ENCODE results near the gene MT1A. TPM values are rescaled to one million over a fixed set of nuclear protein-coding genes. Genes with fewer than 3 reads are reported as not detected.

The MT1A gene
- total and polyA plus RNA-seq, 2 of the 8 experiments (the other 6 are each of a cell fraction or from before 2014, with no cell fraction given): not detected

- FAIRE-seq (no peak), DNase-seq (ENCODE audit: low read depth in 1 of 2, low spot score in 2 of 2) (no peak)
- no peak overlapping the region for H2BK5ac ChIP-seq (ENCODE audit: low read depth, low read length)
- no peak overlapping the region for H2AFZ ChIP-seq (ENCODE audit: low read length)
- H3K4me1 ChIP-seq (replicated peaks in 1 of 4; ENCODE audit: control insufficient read depth in 3 of 4, insufficient read depth in 4 of 4, low read length in 3 of 4): peaks cover 0 to 5% (median 2%) of the 10 kb centered on the region in 4 experiments; a peak in 2 of 7 replicates
- no peak overlapping the region for H3K4ac ChIP-seq (replicated peaks; ENCODE audit: insufficient read length, low read depth, low read length)
- no peak overlapping the region for H3K4me2 ChIP-seq (ENCODE audit: insufficient read depth in 1 of 2, low read depth in 2 of 2, low read length in 2 of 2)
- peaks cover 3% of the 10 kb centered on the region; the same call in 1 of the 2 replicates for H3K23me2 ChIP-seq (ENCODE audit: low read depth, low read length)
- no peak overlapping the region for H3K23ac ChIP-seq (ENCODE audit: insufficient read length)
- no peak overlapping the region for H3K14ac ChIP-seq (ENCODE audit: insufficient read length)
- H2BK20ac ChIP-seq (ENCODE audit: low read length): no peak overlapping the region; the same call in 1 of the 2 replicates
- no peak for TF ChIP-seq SAP30 (IDR thresholded peaks at IDR 0.05; ENCODE audit: insufficient read depth, insufficient replicate concordance, low read length)
- no peak for TF ChIP-seq BACH1 (IDR thresholded peaks at IDR 0.05; ENCODE audit: low read length)
- TF ChIP-seq SUZ12 (IDR thresholded peaks at IDR 0.05; ENCODE audit: low read length): no peak
- TF ChIP-seq SRF (IDR thresholded peaks at IDR 0.05; ENCODE audit: low read depth, low read length): no peak
- TF ChIP-seq CHD1 (IDR thresholded peaks at IDR 0.05; ENCODE audit: low read depth, low read length): no peak
- TF ChIP-seq CEBPB (IDR thresholded peaks at IDR 0.05; ENCODE audit: low read depth, low read length): no peak
- TF ChIP-seq ATF3 (IDR thresholded peaks at IDR 0.05; ENCODE audit: insufficient read depth, low read depth, low read length): no peak
- TF ChIP-seq TBP (IDR thresholded peaks at IDR 0.05; ENCODE audit: low read depth, low read length): no peak
- no peak for TF ChIP-seq E2F6 (IDR thresholded peaks at IDR 0.05)
- TF ChIP-seq SP1 (IDR thresholded peaks at IDR 0.05; ENCODE audit: low read depth, low read length): no peak
- H3K27ac ChIP-seq (ENCODE audit: low read depth, low read length): no peak overlapping the region
- H3K56ac ChIP-seq (replicated peaks; ENCODE audit: insufficient read length, low read depth, low read length): no peak overlapping the region
- H2AK5ac ChIP-seq (ENCODE audit: low read depth, low read length): no peak overlapping the region
- H4K91ac ChIP-seq (replicated peaks; ENCODE audit: insufficient read length, low read length): no peak overlapping the region
- H3K27me3 ChIP-seq (replicated peaks in 1 of 4; ENCODE audit: control insufficient read depth in 3 of 4, extremely low read depth in 1 of 4, insufficient read depth in 3 of 4, low read length in 3 of 4): peaks cover 15 to 55% (median 40%) of the 10 kb centered on the region in 4 experiments
- WGBS, 2 experiments (ENCODE audit: extremely low coverage in 1 of 2, insufficient coverage in 1 of 2, insufficient read length in 1 of 2, insufficient replicate concordance in 2 of 2, low coverage in 1 of 2, low lambda C conversion rate in 2 of 2, missing lambda C conversion rate in 1 of 2): 69% methylated on average over 1 of the region's 1 CpG; no CpG with 5 or more reads in 1 of the 2 experiments
- H4K8ac ChIP-seq (ENCODE audit: extremely low read depth, insufficient read depth, low read length): no peak overlapping the region
- H3K9ac ChIP-seq (replicated peaks in 1 of 4; ENCODE audit: extremely low read depth in 1 of 4, low read depth in 3 of 4, low read length in 3 of 4): no peak overlapping the region
- no peaks in the 10 kb centered on the region for H3K9me3 ChIP-seq (ENCODE audit: insufficient read depth in 2 of 2, low read depth in 1 of 2, low read length in 1 of 2)
- no peaks in the 10 kb centered on the region for H3K36me3 ChIP-seq (ENCODE audit: control insufficient read depth in 2 of 4, insufficient read depth in 4 of 4, low read length in 3 of 4)
- ChIA-PET POLR2A (ENCODE audit: partially characterized antibody) (interaction anchor here (0.9 to 9.1 kb wide), 6 partner anchors 9 to 49 kb away, joined by 3 to 74 read pairs (median 4); partner anchors contain the start of genes MT1A, MT1E, MT1G and MT1H), CTCF (ENCODE audit: partially characterized antibody) (interaction anchor here (1.0 to 5.5 kb wide), 5 partner anchors 10 to 76 kb away, joined by 3 to 28 read pairs (median 4); partner anchors contain the start of genes MT1G and MT3)
- no peaks in the 10 kb centered on the region for H4K20me1 ChIP-seq (replicated peaks in 1 of 2; ENCODE audit: control insufficient read depth in 1 of 2, insufficient read depth in 2 of 2, low read length in 2 of 2)
- H3K18ac ChIP-seq (ENCODE audit: extremely low read depth, low read length): no peak overlapping the region
- H2BK15ac ChIP-seq (ENCODE audit: low read length): no peak overlapping the region
- no peak overlapping the region for H4K5ac ChIP-seq (ENCODE audit: insufficient read length, low read depth, low read length)
- no peak overlapping the region for H3K4me3 ChIP-seq (ENCODE audit: extremely low read depth in 1 of 4, insufficient read depth in 2 of 4, low read depth in 3 of 4, low read length in 4 of 4)
- H3K79me2 ChIP-seq (ENCODE audit: control insufficient read depth in 1 of 2, insufficient read depth in 2 of 2, low read length in 2 of 2): no peaks in the 10 kb centered on the region
- H2BK120ac ChIP-seq (replicated peaks; ENCODE audit: low read depth, low read length): no peak overlapping the region
- H3K79me1 ChIP-seq (ENCODE audit: low read depth, low read length): no peaks in the 10 kb centered on the region
- H2BK12ac ChIP-seq (ENCODE audit: low read depth, low read length): no peak overlapping the region
These were observed 14.1 kb downstream of the MT1A start for GRCh38 chr16:56652600-56652999.

Measured in H1 (cell line).